Sigmoid colon (tissue), 7 donors: ENCODE measurements around the gene MROH8. TPM values are rescaled to one million over a fixed set of nuclear protein-coding genes. Genes with fewer than 3 reads are reported as not detected.

ENCODE experiments used
- DNase-seq: peaks from one replicate; pipeline ENCODE4 v3.0.0-alpha.2; 2019
- H3K27ac ChIP-seq, 4 donors: fragments of 200-600 bp; sonication (generic); one replicate each; pipeline ENCODE4 v1.5.1; 2016 to 2019; ENCODE audit warnings: mild to moderate bottlenecking in 1 of 4
- H3K27me3 ChIP-seq, 3 donors: fragments of 200-600 bp; sonication (generic); one replicate each; pipeline ENCODE4 v1.5.1; 2019; ENCODE audit warnings: mild to moderate bottlenecking in 1 of 3
- H3K36me3 ChIP-seq, 4 donors: fragments of 200-600 bp; sonication (generic); one replicate each; pipeline ENCODE4 v1.5.1; 2016 to 2019
- H3K4me1 ChIP-seq, 4 donors: fragments of 200-600 bp; sonication (generic); one replicate each; pipeline ENCODE4 v1.5.1; 2017 to 2019
- H3K4me3 ChIP-seq, 4 donors: fragments of 200-600 bp; sonication (generic); one replicate each; pipeline ENCODE4 v1.5.1; 2017 to 2019; ENCODE audit warnings: mild to moderate bottlenecking in 2 of 4, moderate library complexity in 1 of 4
- H3K9me3 ChIP-seq, 4 donors: fragments of 200-600 bp in 3 of 4; sonication (generic) in 3 of 4; one replicate each; pipeline versions ENCODE4 v1.5.1 to v1.6.1; 2013 to 2019
- EP300 ChIP-seq, 4 donors: sonication (generic); formaldehyde crosslinking; IDR thresholded peaks; one replicate each; pipeline ENCODE4 v1.6.1; 2017; ENCODE audit warnings: antibody characterized with exemption in 4 of 4
- POLR2A ChIP-seq, 2 donors: fragments of 450-650 bp; IDR thresholded peaks; one replicate each; pipeline ENCODE4 v1.6.1; 2016; ENCODE audit warnings: antibody characterized with exemption in 2 of 2, mild to moderate bottlenecking in 2 of 2, moderate library complexity in 2 of 2
- POLR2AphosphoS5 ChIP-seq, 4 donors: sonication (generic); formaldehyde crosslinking; IDR thresholded peaks; one replicate each; pipeline ENCODE4 v1.6.1; 2017; ENCODE audit warnings: antibody characterized with exemption in 4 of 4
- WGBS, 2 donors: extraction: QIAGEN DNeasy Blood & Tissue Kit; methylation state at CpG; one replicate each; pipeline ENCODE4 v1.1.7; 2013; 5-methylcytosine and 5-hydroxymethylcytosine counted together
- intact Hi-C: fragments of 100-400 bp; cut with DNase I; formaldehyde crosslinking; loops from one replicate; pipeline ENCODE4 v1.15.1; 2023
- polyA plus RNA-seq, 3 donors: library from polyadenylated mRNA; stranded (reverse); fragments of 200-250 nt; gene quantifications; one replicate each; pipeline ENCODE4 v1.2.3, GENCODE V29; 2013
- total RNA-seq, 4 donors: library from RNA; depleted of rRNA; stranded (reverse); fragments of >200 nt; gene quantifications; one replicate each; pipeline ENCODE4 v1.1.0, GENCODE V29; 2016
- TF ChIP-seq, protein P1 (sequence below), 4 experiments: fragments of 450-650 bp in 3 of 4; fragments of 200-600 bp in 1 of 4; IDR thresholded peaks; one replicate each; pipeline ENCODE4 v1.5.1; 2016 to 2019; ENCODE audit warnings: antibody characterized with exemption in 4 of 4, mild to moderate bottlenecking in 3 of 4, moderate library complexity in 2 of 4
- donor health status: healthy with polysubstance abuse.
- donor health status: Bipolar disorder and iron deficiency.
- donor health status: healthy.

Gene MROH8
- total and polyA plus RNA-seq, 7 donors: 0.46 to 11.1 (median 2.4) TPM

DNA sequence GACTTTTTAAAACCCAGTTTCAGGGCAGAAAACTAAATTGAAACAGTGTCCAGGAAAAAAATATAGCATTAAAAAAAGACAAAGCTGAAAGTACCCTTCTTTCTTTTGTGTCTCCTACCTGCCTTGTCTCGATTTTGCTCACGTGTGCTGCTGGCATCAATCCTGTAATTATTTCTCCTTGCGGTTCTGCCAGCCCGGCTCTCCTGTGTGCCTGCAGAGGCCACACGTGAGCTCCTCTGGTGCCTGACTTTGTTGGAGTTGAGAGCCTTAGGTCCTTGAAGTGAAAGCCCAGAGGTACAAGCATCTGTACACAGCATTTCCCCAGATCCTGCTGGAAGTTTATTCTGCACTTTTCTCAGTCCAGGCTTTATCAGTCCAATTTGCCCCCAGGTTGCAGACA lies 45.8 kb upstream of the MROH8 start:
- 97% methylated on average over 5 of the region's 5 CpGs for WGBS, 2 donors
- H3K9me3 ChIP-seq: no peaks in the 10 kb centered on the region
- peaks cover 0 to 44% (median 27%) of the 10 kb centered on the region in 4 donors for H3K4me1 ChIP-seq
- no peak for DNase-seq
- intact Hi-C loops: no loop called here
- no peak overlapping the region for H3K4me3 ChIP-seq
- H3K27me3 ChIP-seq: no peaks in the 10 kb centered on the region
- H3K36me3 ChIP-seq: peaks cover 42 to 72% (median 55%) of the 10 kb centered on the region in 4 donors
- no peak overlapping the region for H3K27ac ChIP-seq
- TF ChIP-seq POLR2AphosphoS5 (IDR thresholded peaks at IDR 0.05) (no peak), POLR2A (IDR thresholded peaks at IDR 0.05) (no peak), EP300 (IDR thresholded peaks at IDR 0.05) (no peak)
- TF ChIP-seq, protein P1, sequence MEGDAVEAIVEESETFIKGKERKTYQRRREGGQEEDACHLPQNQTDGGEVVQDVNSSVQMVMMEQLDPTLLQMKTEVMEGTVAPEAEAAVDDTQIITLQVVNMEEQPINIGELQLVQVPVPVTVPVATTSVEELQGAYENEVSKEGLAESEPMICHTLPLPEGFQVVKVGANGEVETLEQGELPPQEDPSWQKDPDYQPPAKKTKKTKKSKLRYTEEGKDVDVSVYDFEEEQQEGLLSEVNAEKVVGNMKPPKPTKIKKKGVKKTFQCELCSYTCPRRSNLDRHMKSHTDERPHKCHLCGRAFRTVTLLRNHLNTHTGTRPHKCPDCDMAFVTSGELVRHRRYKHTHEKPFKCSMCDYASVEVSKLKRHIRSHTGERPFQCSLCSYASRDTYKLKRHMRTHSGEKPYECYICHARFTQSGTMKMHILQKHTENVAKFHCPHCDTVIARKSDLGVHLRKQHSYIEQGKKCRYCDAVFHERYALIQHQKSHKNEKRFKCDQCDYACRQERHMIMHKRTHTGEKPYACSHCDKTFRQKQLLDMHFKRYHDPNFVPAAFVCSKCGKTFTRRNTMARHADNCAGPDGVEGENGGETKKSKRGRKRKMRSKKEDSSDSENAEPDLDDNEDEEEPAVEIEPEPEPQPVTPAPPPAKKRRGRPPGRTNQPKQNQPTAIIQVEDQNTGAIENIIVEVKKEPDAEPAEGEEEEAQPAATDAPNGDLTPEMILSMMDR (IDR thresholded peaks at IDR 0.05): no peak

DNA sequence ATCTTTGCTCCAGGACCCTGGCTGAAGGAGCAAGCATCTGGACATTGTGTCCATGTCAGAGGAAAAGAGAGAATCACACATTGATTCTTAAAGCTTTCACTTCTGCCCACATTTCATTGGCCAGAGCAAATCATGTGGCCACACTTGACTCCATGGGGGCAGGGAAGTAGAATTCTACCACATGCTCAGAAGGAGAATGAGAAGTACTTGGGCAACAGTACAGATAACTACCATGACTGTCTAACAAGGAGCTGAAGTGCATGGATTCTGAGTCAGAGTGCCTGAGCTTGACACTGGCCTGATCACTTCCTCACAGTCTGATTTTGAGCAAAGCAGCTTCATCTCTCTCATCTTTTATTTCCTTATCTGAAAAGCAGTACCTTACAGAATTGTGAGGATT lies 43.7 kb upstream of the MROH8 start:
- H3K27me3 ChIP-seq: no peaks in the 10 kb centered on the region
- H3K27ac ChIP-seq: peak overlapping the region in 1 of 4 donors; percentile 66
- H3K9me3 ChIP-seq: no peaks in the 10 kb centered on the region
- TF ChIP-seq POLR2AphosphoS5 (IDR thresholded peaks at IDR 0.05) (peak in 1 of 4 donors; percentile 24), EP300 (IDR thresholded peaks at IDR 0.05) (no peak), POLR2A (IDR thresholded peaks at IDR 0.05) (no peak)
- TF ChIP-seq, protein P1 (IDR thresholded peaks at IDR 0.05): no peak
- DNase-seq: no peak
- H3K36me3 ChIP-seq: peaks cover 31 to 60% (median 38%) of the 10 kb centered on the region in 4 donors
- H3K4me3 ChIP-seq: no peak overlapping the region
- intact Hi-C loops: no loop called here
- H3K4me1 ChIP-seq: peaks cover 0 to 51% (median 34%) of the 10 kb centered on the region in 4 donors

DNA sequence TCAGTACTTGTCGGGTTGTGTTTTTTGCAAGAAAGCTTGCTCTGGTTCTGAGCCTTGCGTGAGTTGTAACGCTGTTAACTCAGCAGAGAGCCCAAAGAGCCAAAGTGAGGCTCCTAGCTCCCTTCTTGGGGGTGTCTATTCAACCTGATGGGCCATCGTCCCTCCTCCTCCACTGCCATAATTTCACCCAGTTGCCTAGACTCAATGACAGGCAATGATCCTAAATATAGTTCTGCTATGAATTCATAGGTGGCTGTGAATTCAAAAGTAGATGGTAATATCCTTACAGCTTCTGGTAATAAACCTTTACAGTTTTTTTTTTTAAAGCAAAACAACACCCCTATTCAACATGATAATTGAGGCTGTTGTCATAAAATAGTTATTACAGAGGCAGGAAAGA lies 42.7 kb upstream of the MROH8 start:
- 67 to 89% methylated on average over 4 of the region's 4 CpGs for WGBS, 2 donors
- peaks cover 0 to 43% (median 29%) of the 10 kb centered on the region in 4 donors for H3K4me1 ChIP-seq
- H3K9me3 ChIP-seq: no peaks in the 10 kb centered on the region
- peak overlapping the region in 3 of 4 donors; percentile 63 to 66 (median 65) for H3K27ac ChIP-seq
- intact Hi-C loops: no loop called here
- no peak overlapping the region for H3K4me3 ChIP-seq
- H3K36me3 ChIP-seq: peaks cover 27 to 60% (median 34%) of the 10 kb centered on the region in 4 donors
- no peak for DNase-seq
- TF ChIP-seq POLR2A (IDR thresholded peaks at IDR 0.05): no peak
- TF ChIP-seq POLR2AphosphoS5 (IDR thresholded peaks at IDR 0.05): no peak
- no peak for TF ChIP-seq EP300 (IDR thresholded peaks at IDR 0.05)
- TF ChIP-seq, protein P1 (IDR thresholded peaks at IDR 0.05): no peak
- no peaks in the 10 kb centered on the region for H3K27me3 ChIP-seq

DNA sequence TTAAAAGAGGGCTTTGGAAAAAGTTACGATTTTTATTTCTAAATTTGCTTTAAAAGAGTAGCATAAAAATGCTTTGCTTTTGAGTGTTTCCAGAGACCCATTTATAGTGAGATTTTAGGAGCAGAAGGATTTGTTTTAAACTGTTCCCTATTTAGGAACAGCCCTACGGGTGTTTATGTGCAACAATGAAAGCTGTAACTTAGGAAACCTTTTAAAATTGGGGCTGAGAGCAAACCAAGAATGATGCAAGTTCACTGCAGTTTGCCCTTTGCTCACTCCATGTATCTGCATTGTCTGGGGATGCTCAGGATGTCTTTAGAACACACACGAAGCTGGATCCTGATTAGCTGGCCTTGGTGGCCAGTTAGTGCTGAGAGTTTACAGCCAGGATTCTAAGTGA lies 41.4 kb upstream of the MROH8 start:
- peaks cover 0 to 39% (median 26%) of the 10 kb centered on the region in 4 donors for H3K4me1 ChIP-seq
- H3K4me3 ChIP-seq: no peak overlapping the region
- intact Hi-C loops: no loop called here
- TF ChIP-seq EP300 (IDR thresholded peaks at IDR 0.05): no peak
- peak in 1 of 4 donors; percentile 19 for TF ChIP-seq POLR2AphosphoS5 (IDR thresholded peaks at IDR 0.05)
- no peak for DNase-seq
- no peaks in the 10 kb centered on the region for H3K27me3 ChIP-seq
- peak overlapping the region; percentile 55 to 66 (median 64) for H3K27ac ChIP-seq
- 39 to 61% methylated on average over 3 of the region's 3 CpGs for WGBS, 2 donors
- H3K9me3 ChIP-seq: no peaks in the 10 kb centered on the region
- peaks cover 17 to 60% (median 23%) of the 10 kb centered on the region in 4 donors for H3K36me3 ChIP-seq

DNA sequence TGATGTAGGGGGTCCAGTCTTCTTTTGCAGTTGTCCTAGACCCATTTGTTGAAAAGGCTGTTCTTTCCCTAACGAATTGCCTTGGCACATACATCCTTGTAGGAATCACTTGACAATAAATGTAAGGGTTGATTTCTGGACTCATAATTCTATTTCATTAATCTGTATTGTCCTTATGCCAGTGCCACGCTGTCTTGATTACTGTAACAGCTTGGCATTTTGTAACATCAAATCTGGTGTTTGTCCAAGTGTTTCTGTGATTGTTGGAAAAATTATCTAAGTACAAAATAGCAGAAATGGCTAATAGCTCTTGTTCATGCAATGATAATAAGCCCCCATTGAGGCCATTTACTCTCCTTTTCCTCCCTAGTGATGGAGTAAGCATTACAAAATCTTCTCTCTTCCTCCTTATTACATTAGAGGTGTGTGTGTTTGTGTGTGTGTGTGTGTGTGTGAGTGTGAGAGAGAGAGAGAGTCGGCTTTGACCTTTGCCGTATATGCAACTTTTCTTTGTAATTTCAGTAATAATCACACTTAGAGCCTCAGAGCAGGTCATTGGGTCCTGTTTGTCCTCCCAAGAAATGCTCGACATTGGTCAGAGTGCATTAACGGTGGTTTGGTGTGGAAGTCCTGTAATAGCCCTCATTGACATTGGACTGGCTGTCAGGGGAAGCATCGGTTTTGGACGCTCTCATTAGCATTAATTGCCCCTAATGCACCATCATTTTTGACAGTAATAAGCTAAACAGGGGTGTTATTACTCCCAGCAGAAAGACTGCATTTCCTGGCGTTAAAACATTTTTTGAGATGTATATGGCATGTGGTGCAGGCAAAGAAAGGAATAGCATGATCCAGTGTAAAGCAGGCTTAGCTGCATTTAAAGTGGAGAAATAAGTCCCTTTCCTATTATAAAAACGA lies 40.7 kb upstream of the MROH8 start:
- Histone ChIP-seq H3K9me3 (no peaks in the 10 kb centered on the region), H3K4me3 (no peak overlapping the region), H3K36me3 (peaks cover 11 to 60% (median 18%) of the 10 kb centered on the region in 4 donors), H3K27me3 (no peaks in the 10 kb centered on the region), H3K4me1 (peaks cover 0 to 39% (median 26%) of the 10 kb centered on the region in 4 donors), H3K27ac (peak overlapping the region; percentile 55 to 66 (median 64))
- WGBS, 2 donors: 82 to 86% methylated on average over 10 of the region's 10 CpGs
- TF ChIP-seq, protein P1 (IDR thresholded peaks at IDR 0.05): no peak
- TF ChIP-seq POLR2A (IDR thresholded peaks at IDR 0.05) (no peak), EP300 (IDR thresholded peaks at IDR 0.05) (no peak), POLR2AphosphoS5 (IDR thresholded peaks at IDR 0.05) (no peak)
- intact Hi-C loops: no loop called here
- no peak for DNase-seq
